A549 treated with AZD9567 at 1 μM for 4 hours (cell line): ENCODE measurements around the gene ZXDA. TPM values are rescaled to one million over a fixed set of nuclear protein-coding genes. Genes with fewer than 3 reads are reported as not detected.

Experiments
- total RNA-seq: library from RNA; stranded (reverse); fragments of 200-300 nt; extraction: Qiagen RNA extraction; gene quantifications from 5 replicates; pipeline ENCODE4 v1.2.3, GENCODE V29; 2022; ENCODE audit not compliant: insufficient read depth

ZXDA gene
- total RNA-seq: 1.2 to 1.8 TPM (median 1.5 TPM) in 5 replicates

GRCh38 chrX:57910287-57910912, at the start of gene ZXDA:
TSS of gene ZXDA (minus strand) at chrX:57910458. CDS start at chrX:57910420, 38 bp downstream.

Other genes starting within 250 kb of the ZXDA start
- gene NLRP2B, start 230.2 kb downstream of the ZXDA start, total RNA-seq: not detected in 5 replicates